ENCODE data around the gene AXIN1.
"Not testable (repeated sequence)": the region's sequence is repeated elsewhere in the genome, so short reads cannot be mapped to it uniquely, and the experiment has no call there.

AXIN1 gene

DNA sequence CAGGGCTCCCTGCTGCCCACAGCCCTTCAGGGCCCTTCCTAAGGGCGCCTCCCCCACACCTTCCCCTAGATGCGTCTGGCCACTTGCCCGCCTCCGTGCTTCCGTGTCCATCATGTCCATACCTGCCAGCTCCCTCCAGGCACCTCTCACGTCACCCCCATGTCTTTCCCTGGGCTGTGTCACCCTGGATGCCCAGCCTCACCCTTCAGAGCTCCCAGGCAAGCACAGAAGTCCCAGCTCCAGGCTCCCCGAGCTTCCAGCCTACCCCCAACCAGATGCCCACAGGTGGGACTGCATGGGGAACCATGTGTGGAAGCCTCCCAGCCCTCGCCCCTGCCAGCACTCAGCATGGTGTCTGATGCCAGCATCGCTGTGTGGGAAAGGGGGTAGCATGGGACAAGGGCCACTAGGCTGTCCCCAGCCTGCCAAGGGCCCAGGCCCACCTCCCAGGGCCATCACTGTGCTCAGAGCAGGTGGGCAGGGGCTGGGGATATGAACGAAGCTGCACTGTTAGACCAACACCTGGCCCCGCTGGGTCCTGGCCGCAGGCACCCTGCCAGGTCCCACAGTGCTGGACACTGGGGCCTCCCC, 1.9 kb upstream of the AXIN1 start:
- in situ Hi-C loops (cut with HindIII; ENCODE audit: low sequenced_read_pairs), result no loop called here

DNA sequence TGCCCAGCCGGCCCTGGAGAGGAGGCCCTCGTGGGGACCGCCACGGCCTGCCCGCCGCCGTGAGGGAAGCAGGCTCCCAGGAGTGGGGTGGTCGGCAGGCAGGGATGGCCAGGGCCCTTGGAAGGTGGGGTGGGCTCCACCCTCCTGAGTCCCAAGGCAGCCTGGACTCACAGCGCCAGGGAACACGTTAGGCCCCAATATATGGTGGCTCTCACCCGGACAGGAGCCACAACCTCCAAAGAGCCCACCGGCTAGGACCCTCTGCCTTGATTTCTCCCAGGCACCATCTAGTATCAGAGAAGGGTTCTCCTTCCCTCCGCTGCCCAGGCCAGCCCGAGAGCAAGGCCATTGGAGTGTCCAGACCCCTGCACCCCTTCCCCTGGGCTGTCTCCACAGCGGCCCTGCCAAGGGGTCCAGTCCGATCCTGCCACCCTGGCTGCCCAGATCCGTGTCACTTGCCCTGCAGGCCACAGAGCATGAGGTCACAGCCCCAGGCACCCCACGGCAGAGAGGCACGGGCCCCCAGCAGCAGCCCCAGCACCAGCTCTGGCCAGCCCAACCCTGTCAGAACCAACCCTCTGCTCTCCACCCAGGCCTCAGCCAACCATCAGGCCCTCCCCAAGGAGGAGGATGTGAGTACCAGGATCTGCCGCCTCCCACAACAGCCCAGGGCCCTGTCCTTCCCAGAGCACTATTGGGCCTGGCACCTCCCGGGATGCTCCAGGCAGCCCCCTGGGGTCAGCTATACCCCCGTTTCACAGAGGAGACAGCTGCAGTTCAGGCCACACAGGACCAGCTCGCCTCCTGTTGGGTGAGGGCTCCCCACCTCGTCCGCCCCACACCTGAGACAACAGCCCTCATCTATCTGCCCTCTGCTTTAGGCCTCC, 1.1 kb upstream of the AXIN1 start:
- in situ Hi-C loops (cut with HindIII; ENCODE audit: low sequenced_read_pairs), result no loop called here

DNA sequence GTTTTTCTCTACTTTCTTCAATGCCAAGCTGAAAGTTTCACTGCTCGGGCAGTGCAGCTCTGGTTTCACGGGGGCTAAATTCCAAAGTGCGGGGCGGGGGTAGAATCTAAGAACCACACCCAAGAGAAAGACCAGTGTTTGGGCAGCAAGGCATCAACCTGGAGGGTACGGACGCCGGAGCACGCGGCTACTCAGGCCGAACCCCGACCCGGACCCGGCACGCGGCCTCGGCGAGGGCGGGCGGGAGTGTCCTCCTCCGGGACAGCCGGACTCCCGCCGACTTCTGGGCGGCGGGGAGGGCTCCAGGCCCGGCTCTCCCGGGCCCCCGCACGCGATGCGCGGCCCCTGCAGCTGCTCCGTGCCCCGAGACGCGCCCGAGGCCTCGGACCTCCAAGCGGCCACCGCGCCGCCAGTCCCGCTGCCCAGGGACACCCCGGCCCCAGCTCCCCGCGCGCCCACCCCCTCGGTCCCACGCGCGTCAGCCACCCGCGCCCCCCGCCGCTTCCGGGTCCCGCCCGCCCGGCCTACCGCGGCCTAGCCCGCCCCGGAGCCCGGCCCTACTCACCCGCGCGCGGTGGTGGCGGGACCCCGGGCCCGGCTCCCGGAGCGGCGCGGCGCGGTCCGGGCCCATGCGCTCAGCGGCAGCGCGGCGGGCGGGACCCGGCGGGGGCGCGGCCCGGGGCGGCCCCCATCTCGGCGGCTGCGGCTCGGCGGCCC, 561 bp downstream of the AXIN1 start:
- in situ Hi-C loops (cut with HindIII; ENCODE audit: low sequenced_read_pairs), result no loop called here

DNA sequence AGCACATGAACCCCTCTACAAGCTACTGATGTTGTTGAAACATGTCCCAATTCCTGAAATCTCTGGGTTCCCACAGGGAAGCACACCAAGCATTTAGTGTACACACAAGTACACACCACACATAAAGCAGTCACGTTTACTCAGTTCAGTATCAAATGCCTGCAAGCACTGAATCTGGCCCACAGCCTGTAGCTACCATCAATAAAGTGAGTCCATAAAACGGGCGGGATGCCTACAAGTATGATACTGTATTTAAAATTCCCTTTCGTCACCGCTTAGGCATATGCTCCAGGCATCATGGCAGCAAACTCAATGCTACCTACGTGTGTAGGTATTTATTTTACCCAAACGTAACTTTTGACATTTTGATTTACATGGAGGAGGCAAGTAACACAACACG, 2.3 kb downstream of the AXIN1 start:
- in situ Hi-C loops (cut with HindIII; ENCODE audit: low sequenced_read_pairs), result no loop called here

DNA sequence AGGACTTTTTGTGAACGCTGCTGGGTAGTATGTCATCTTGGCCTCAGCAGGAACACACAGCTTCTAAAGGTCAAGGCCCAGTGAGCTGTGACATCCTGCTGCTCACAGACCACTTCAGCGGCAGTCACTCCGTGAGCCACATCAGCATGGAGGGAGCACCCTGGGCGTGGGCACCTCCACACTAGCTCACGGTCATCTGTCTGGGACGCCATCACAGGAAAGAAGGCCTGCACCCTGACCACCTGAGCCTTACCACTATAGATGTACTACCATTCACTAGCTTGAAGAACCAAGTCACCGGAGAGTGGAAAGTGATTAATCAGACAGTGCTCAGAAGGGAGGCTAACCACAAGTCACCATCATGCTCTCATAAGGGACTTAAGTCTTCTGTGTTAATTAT, 3.3 kb downstream of the AXIN1 start:
- in situ Hi-C loops (cut with HindIII; ENCODE audit: low sequenced_read_pairs), result no loop called here

- in situ Hi-C loops (cut with HindIII; ENCODE audit: low sequenced_read_pairs), result not testable (repeated sequence)
Measured at GRCh38 chr16:348495-348894, 4.0 kb downstream of the AXIN1 start.

GRCh38 chr16:347203-347602, 5.3 kb downstream of the AXIN1 start:
- in situ Hi-C loops (cut with HindIII; ENCODE audit: low sequenced_read_pairs), result no loop called here

- in situ Hi-C loops (cut with HindIII; ENCODE audit: low sequenced_read_pairs), result no loop called here
Measured at GRCh38 chr16:346587-346986, 5.9 kb downstream of the AXIN1 start.

DNA sequence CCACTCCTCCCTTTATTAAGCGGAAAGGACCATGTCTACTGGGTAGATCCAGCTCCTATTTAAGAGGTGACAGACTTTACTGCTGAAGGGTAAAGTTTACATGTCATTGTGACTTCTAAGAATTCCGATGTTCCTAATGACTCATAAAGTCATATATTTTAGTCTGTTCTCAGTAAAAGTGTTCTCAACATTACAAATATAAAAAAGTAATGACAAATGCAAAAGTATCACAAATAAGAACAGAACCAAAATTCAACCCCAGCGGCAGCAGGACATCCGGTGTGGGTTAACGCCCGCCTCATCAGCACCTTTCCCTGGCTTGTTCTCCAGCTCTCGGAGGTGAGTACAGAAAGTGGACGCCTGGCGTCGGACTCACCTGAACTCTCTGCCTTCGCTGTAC, 6.8 kb downstream of the AXIN1 start:
- in situ Hi-C loops (cut with HindIII; ENCODE audit: low sequenced_read_pairs), result no loop called here

DNA sequence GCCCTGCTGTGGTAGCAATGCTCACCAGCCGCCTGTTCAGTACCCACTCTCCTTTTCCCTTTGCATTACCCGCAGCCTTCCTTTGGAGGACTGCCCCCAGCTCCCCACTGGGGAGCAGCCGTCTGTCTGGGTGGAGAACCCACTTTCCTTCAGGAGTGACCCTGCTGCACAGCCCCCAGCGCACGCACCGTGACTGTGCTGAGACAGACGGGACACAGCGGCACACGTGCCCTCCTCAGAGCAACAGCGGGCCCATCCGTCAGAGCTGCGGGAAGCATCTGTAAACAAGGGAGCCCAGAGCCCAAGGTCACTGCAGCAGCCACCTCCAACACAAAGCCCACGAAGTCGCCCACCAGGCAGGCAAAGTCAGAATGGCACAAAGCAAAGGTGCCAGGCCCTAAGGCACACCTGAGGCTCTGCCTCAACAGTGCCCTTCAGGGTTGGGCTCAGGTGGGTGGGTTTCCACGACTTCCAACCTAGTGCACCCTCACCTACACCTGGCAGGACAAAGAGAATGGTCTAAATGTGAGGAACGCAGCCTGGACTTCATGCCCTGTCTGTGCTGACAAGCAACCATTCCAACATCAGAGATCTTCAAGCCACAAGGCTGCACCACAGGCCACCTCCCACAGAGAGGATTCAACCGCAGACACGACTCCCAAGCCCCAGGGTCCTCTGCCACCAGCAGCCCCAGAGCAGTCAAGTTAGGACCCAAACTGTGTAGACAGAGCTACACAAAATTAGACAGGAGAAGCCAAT, 9.9 kb downstream of the AXIN1 start:
- in situ Hi-C loops (cut with HindIII; ENCODE audit: low sequenced_read_pairs), result no loop called here

- in situ Hi-C loops (cut with HindIII; ENCODE audit: low sequenced_read_pairs), result not testable (repeated sequence)
Measured at GRCh38 chr16:341974-342336, 10.6 kb downstream of the AXIN1 start.

DNA sequence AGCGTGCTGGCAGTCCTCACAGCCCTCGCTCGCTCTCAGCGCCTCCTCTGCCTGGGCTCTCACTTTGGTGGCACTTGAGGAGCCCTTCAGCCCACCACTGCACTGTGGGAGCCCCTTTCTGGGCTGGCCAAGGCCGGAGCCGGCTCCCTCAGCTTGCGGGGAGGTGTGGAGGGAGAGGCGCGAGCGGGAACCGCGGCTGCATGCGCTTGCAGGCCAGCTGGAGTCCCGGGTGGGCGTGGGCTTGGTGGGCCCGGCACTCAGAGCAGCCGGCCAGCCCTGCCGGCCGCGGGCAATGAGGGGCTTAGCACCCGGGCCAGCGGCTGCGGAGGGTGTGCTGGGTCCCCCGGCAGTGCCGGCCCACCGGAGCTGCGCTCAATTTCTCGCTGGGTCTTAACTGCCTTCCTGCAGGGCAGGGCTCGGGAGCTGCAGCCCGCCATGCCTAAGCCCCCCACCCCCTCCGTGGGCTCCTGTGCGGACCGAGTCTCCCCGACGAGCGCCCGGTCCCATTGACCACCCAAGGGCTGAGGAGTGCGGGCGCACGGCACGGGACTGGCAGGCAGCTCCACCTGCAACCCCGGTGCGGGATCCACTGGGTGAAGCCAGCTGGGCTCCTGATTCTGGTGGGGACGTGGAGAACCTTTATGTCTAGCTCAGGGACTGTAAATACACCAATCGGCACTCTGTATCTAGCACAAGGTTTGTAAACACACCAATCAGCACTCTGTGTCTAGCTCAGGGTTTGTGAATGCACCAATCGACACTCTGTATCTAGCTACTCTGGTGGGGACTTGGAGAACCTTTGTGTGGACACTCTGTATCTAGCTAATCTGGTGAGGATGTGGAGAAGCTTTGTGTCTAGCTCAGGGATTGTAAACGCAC, 11.2 kb downstream of the AXIN1 start:
- in situ Hi-C loops (cut with HindIII; ENCODE audit: low sequenced_read_pairs), result not testable (repeated sequence)

DNA sequence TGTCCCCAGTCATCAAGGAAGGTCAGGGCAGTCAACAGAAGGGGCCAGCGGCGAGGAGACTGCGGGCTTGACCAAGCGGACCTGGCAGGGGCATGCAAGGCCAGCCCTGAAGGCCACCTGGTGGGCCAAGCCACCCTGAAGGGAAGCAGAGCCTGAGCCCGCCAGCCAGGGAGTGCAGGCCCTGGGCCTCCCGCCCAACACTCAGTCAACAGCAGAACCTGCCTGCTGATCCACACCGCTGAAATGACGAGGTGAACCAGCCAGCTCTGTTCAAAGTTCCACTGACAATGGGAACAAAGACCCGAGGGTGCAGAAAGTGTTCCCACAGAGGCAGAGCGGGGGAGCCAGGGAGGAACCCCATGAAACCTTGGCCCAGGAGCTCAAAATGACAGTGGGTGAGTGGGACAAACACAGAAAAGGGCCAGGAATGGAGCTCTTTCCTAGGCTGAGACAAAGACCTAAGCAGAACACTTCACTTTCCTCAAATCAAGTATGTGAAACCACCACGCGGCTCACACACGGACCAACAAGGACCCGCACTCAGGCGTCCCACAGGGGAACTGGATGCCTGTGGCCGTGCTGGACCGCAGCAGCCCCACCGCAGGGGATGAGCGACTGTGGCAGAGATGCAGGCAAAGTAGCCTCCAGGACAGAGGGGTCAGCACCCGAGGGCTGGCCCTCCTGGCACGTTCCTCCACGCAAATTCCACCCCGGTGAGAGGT, 12.0 kb downstream of the AXIN1 start:
- in situ Hi-C loops (cut with HindIII; ENCODE audit: low sequenced_read_pairs), result no loop called here

DNA sequence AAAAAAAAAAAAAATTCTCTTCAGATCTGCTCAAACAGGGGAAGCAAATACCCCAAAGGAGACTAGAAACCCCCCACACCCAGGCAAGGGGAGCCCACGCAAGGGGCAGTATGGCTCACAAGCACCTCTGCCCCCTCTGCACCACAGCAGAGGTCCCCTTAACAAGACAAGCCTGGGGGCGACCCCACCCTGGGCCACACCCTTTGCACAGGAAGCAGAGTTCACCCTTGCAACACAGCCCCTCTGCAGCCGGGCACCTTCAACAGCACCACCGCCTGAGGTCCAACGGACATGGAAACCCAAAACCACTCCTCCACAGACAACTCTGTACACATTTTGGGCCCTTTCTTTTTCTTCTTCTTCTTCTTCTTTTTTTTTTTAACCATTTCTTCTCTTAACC, 12.8 kb downstream of the AXIN1 start:
- in situ Hi-C loops (cut with HindIII; ENCODE audit: low sequenced_read_pairs), result no loop called here

- in situ Hi-C loops (cut with HindIII; ENCODE audit: low sequenced_read_pairs), result no loop called here
Measured at GRCh38 chr16:337975-338575, 14.4 kb downstream of the AXIN1 start.

GRCh38 chr16:337437-337836, 15.1 kb downstream of the AXIN1 start:
- in situ Hi-C loops (cut with HindIII; ENCODE audit: low sequenced_read_pairs), result no loop called here

DNA sequence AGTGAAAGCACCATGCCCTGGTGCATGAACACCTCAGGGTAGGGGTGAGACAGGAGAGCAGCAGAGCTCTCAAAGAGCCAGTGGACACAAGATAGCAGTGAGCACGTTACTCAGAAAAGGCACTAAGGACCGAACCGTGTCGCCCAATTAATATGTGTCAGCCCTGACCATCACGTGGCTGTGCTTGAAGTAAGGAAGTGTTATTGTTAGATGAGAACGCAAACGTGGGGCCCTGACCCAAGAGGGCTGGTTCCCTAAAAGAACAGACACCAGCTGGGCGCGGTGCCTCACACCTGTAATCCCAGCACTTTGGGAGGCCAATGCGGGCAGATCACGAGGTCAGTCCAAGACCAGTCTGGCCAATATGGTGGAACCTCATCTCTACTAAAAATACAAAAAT, 16.3 kb downstream of the AXIN1 start:
- in situ Hi-C loops (cut with HindIII; ENCODE audit: low sequenced_read_pairs), result no loop called here

DNA sequence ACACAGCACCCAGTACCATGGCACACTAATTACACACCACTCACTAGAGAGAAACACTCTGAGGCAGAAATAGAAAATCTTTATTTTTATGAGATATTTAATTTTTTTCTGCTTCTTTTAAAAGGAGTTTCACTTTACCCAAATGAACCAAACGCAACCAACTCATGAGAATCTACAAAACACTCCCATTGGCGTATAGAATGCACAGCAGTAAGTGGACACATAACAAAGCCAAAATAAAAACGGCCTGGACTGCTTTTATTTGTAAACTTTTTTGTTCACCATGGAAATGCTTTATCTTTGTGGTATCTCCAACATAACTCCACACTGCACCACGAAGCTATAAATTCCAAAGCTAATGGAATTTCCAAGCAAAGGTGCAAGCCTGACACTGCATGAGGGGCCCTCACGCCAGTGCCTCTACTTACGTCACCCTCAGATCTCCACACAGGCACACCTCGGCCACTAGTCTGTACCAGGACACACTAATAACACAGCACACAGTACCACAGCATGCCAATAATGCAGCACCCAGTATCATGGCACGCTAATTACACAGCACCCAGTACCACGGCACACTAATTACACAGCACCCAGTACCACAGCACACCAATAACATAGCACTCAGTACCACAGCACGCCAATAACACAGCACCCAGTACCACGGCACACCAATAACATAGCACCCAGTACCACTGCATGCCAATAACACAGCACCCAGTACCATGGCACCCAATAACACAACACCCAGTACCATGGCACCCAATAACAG, 17.5 kb downstream of the AXIN1 start:
- in situ Hi-C loops (cut with HindIII; ENCODE audit: low sequenced_read_pairs), result not testable (repeated sequence)

All from endothelial cell of hepatic sinusoid (primary cell).